K562 (cell line): ENCODE data around the gene DNAJC30. TPM values are rescaled to one million over a fixed set of nuclear protein-coding genes. Genes with fewer than 3 reads are reported as not detected.

Source experiments
- ARID2 ChIP-seq: fragments of 450-650 bp; IDR thresholded peaks from 2 replicates; pipeline ENCODE4 v1.6.1; 2017; ENCODE audit warnings: antibody characterized with exemption, mild to moderate bottlenecking
- CC2D1A ChIP-seq: fragments of 450-650 bp; IDR thresholded peaks from 2 replicates; pipeline ENCODE4 v1.6.1; 2017; ENCODE audit warnings: mild to moderate bottlenecking
- DPF2 ChIP-seq: fragments of 450-650 bp; IDR thresholded peaks from 2 replicates; pipeline ENCODE4 v1.6.1; 2016
- EZH2 ChIP-seq: IDR thresholded peaks from 2 replicates; pipeline ENCODE4 v1.6.1; 2012; ENCODE audit warnings: low read depth, mild to moderate bottlenecking, inconsistent platforms, low read length, borderline replicate concordance
- FOXM1 ChIP-seq, 2 experiments: fragments of 450-650 bp in 1 of 2; sonication (generic) in 1 of 2; formaldehyde crosslinking in 1 of 2; IDR thresholded peaks; 2 replicates each; pipeline versions ENCODE4 v1.6.1 to v1.9.0; 2017 to 2022; ENCODE audit warnings: low read depth in 2 of 2, mild to moderate bottlenecking in 2 of 2, missing genetic modification reagents in 1 of 2, moderate library complexity in 1 of 2
- HNRNPUL1 ChIP-seq: fragments of 200-400 bp; formaldehyde crosslinking; IDR thresholded peaks from 2 replicates; pipeline ENCODE4 v1.6.1; 2017; ENCODE audit warnings: low read length
- KHSRP ChIP-seq: fragments of 450-650 bp; IDR thresholded peaks from 2 replicates; pipeline ENCODE4 v1.6.1; 2017
- MAZ ChIP-seq, 2 experiments: fragments of 450-650 bp in 1 of 2; sonication (generic) in 1 of 2; formaldehyde crosslinking; IDR thresholded peaks in 1 of 2; conservative IDR thresholded peaks in 1 of 2; 2 replicates each; pipeline versions ENCODE4 v1.4.0 to v1.5.0; 2020; ENCODE audit warnings: mild to moderate bottlenecking in 1 of 2, missing genetic modification reagents in 1 of 2
- MED1 ChIP-seq: sonication (generic); formaldehyde crosslinking; IDR thresholded peaks from 2 replicates; pipeline ENCODE4 v1.8.1; 2023; ENCODE audit warnings: missing genetic modification reagents, borderline replicate concordance
- NCOR1 ChIP-seq: fragments of 450-650 bp; IDR thresholded peaks from 2 replicates; pipeline ENCODE4 v1.6.1; 2016; ENCODE audit warnings: mild to moderate bottlenecking, moderate library complexity
- NFRKB ChIP-seq: fragments of 450-650 bp; IDR thresholded peaks from 2 replicates; pipeline ENCODE4 v1.6.1; 2016; ENCODE audit warnings: low read depth
- POLR2AphosphoS5 ChIP-seq: IDR thresholded peaks from 2 replicates; pipeline ENCODE4 v1.6.1; 2011; ENCODE audit warnings: mild to moderate bottlenecking, low read depth, low read length, moderate library complexity; ENCODE audit not compliant: control insufficient read depth, insufficient read depth
- PPARD ChIP-seq: fragments of 250-450 bp; sonication (Bioruptor Pico); IDR thresholded peaks from 2 replicates; pipeline ENCODE4 v1.8.0; 2022; ENCODE audit warnings: inconsistent platforms, mild to moderate bottlenecking, moderate library complexity
- TAL1 ChIP-seq: fragments of 450-650 bp; IDR thresholded peaks from 2 replicates; pipeline ENCODE4 v1.6.1; 2016; ENCODE audit warnings: mild to moderate bottlenecking
- TCF7 ChIP-seq: sonication (generic); IDR thresholded peaks from 2 replicates; pipeline ENCODE4 v1.6.1; 2016; ENCODE audit warnings: antibody characterized with exemption, borderline replicate concordance
- TEAD1 ChIP-seq, 2 experiments: fragments of 450-650 bp in 1 of 2; sonication (generic) in 1 of 2; formaldehyde crosslinking; IDR thresholded peaks; 2 replicates each; pipeline versions ENCODE4 v1.4.0 to v1.8.0; 2020 to 2022; ENCODE audit warnings: mild to moderate bottlenecking in 2 of 2, missing genetic modification reagents in 1 of 2
- YBX1 ChIP-seq: fragments of 450-650 bp; IDR thresholded peaks from 2 replicates; pipeline ENCODE4 v1.7.1; 2016; ENCODE audit warnings: mild to moderate bottlenecking
- YY1 ChIP-seq, 3 experiments: IDR thresholded peaks; 2 replicates each; pipeline ENCODE4 v1.6.1; 2011; ENCODE audit warnings: low read length in 2 of 3, mild to moderate bottlenecking in 2 of 3, moderate library complexity in 2 of 3, borderline replicate concordance in 1 of 3, control low read depth in 1 of 3, low read depth in 1 of 3; ENCODE audit not compliant: insufficient read depth in 3 of 3, insufficient replicate concordance in 2 of 3, control insufficient read depth in 1 of 3, insufficient read length in 1 of 3; ENCODE audit errors: extremely low read depth in 1 of 3
- ZFP30 ChIP-seq: fragments of 250-450 bp; sonication (Bioruptor Pico); IDR thresholded peaks from 2 replicates; pipeline ENCODE4 v1.8.0; 2022; ENCODE audit warnings: moderate library complexity, mild to moderate bottlenecking, inconsistent platforms, borderline replicate concordance
- ZNF124 ChIP-seq: sonication (generic); formaldehyde crosslinking; IDR thresholded peaks from 2 replicates; pipeline ENCODE4 v1.8.1; 2022; ENCODE audit warnings: missing genetic modification reagents
- ZNF316 ChIP-seq: fragments of 450-650 bp; IDR thresholded peaks from 2 replicates; pipeline ENCODE4 v1.6.1; 2016
- polyA plus RNA-seq, 8 experiments: library from polyadenylated mRNA; depleted of rRNA in 4 of 8; stranded (reverse) in 5 of 8; unstranded in 3 of 8; fragments of >200 nt; fragmentation: Nextera tagmentation in 2 of 8; fragmentation: Illumina TruSeq in 1 of 8; extraction: Ambion mirVana in 2 of 8; extraction: Trizol in 1 of 8; gene quantifications; 2 replicates each; pipeline versions ENCODE4 v1.2.1 to v1.2.3, GENCODE V29; 2011 to 2014; ENCODE audit warnings: inconsistent platforms in 1 of 8, missing spikeins in 1 of 8
- total RNA-seq, 7 experiments: library from RNA; depleted of rRNA in 6 of 7; stranded (reverse); fragments of >200 nt in 6 of 7; fragmentation: Illumina TruSeq in 2 of 7; extraction: Trizol in 2 of 7; gene quantifications; 2 replicates each; pipeline versions ENCODE4 v1.2.1 to v1.2.3, GENCODE V29; 2011 to 2021; ENCODE audit warnings: low replicate concordance in 1 of 7
- TF ChIP-seq, protein P1 (sequence below): fragments of 250-450 bp; sonication (Bioruptor Pico); IDR thresholded peaks from 2 replicates; pipeline ENCODE4 v1.4.0; 2020; ENCODE audit warnings: mild to moderate bottlenecking
- TF ChIP-seq, protein P2 (sequence below): sonication (generic); formaldehyde crosslinking; IDR thresholded peaks from 2 replicates; pipeline ENCODE4 v1.8.0; 2022; ENCODE audit warnings: mild to moderate bottlenecking, low read depth, missing genetic modification reagents
- TF ChIP-seq, protein P3 (sequence below): fragments of 450-650 bp; IDR thresholded peaks from 2 replicates; pipeline ENCODE4 v1.6.1; 2016; ENCODE audit warnings: mild to moderate bottlenecking

DNAJC30 gene
- total and polyA plus RNA-seq, 9 of the 15 experiments (the other 6 are each of a cell fraction or from before 2014, with no cell fraction given) = 1.1 to 11.3 (median 4.6) TPM

DNA sequence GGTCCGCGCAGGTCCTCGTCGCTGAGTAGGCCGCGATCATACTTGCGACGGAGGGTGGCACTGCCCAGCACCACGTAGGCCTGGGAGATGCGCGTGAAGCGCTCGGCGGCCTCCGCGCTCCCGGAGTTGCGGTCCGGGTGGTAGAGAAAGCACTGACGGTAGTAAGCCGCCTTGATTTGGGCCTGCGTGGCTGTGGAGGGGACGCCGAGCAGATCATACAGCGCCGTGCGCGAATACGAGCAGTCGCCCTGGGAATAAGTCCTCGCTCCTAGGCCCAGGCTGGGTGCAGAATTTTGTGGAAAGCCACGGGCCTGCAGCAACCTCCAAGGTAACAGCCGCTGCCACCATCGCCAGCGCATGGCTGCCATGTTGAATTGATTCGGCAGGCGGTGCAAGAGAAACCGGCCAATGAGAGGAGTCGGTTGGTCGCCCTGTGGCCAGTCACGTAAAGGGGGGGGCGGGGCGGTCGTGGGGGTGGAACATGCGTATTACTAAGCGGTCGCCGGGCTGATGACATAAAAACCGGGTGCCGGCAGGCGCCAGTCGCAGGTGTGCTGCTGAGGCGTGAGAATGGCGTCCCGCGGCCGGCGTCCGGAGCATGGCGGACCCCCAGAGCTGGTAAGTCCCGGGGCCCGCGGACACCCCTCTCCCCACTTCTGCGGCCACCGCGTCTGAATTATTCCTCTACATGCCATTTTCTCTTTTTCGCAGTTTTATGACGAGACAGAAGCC is at the start of gene DNAJC30, which contains the start of gene BUD23 (continued):
- TF ChIP-seq EZH2 (no peak), NCOR1 (no peak), DPF2 (no peak), HNRNPUL1 (no peak), MAZ (CRISPR knock-in tag; conservative IDR thresholded peaks at IDR 0.05 in 1 of 2, IDR thresholded peaks at IDR 0.05 in 1 of 2) (peak; percentile 47 to 56; a peak in 1 of 4 replicates), ZNF316 (no peak), PPARD (CRISPR knock-in tag) (no peak), KHSRP (peak; percentile 79), FOXM1 (IDR thresholded peaks at IDR 0.05; ENCODE audit: low read depth) (0 out of 2 replicates have a peak, but pooled peaks have one; percentile 19), FOXM1 (CRISPR knock-in tag; IDR thresholded peaks at IDR 0.05; ENCODE audit: low read depth) (no peak), MED1 (CRISPR knock-in tag) (no peak), ZFP30 (CRISPR knock-in tag) (no peak), CC2D1A (no peak), ZNF124 (no peak), ARID2 (no peak), YBX1 (no peak), TEAD1 (CRISPR knock-in tag; IDR thresholded peaks at IDR 0.05) (0 out of 4 replicates have a peak, but pooled peaks have one; percentile 3 to 24), YY1 (IDR thresholded peaks at IDR 0.05; ENCODE audit: borderline replicate concordance in 1 of 3, control insufficient read depth in 1 of 3, extremely low read depth in 1 of 3, insufficient read depth in 3 of 3, insufficient read length in 1 of 3, insufficient replicate concordance in 2 of 3, low read depth in 1 of 3, low read length in 2 of 3) (peak; percentile 80 to 96 (median 95)), TAL1 (no peak), TCF7 (no peak; the same call in 1 of the 2 replicates), NFRKB (peak; percentile 92), POLR2AphosphoS5 (peak; percentile 87)
- TF ChIP-seq, protein P1, sequence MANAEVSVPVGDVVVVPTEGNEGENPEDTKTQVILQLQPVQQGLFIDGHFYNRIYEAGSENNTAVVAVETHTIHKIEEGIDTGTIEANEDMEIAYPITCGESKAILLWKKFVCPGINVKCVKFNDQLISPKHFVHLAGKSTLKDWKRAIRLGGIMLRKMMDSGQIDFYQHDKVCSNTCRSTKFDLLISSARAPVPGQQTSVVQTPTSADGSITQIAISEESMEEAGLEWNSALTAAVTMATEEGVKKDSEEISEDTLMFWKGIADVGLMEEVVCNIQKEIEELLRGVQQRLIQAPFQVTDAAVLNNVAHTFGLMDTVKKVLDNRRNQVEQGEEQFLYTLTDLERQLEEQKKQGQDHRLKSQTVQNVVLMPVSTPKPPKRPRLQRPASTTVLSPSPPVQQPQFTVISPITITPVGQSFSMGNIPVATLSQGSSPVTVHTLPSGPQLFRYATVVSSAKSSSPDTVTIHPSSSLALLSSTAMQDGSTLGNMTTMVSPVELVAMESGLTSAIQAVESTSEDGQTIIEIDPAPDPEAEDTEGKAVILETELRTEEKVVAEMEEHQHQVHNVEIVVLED (CRISPR knock-in tag) = peak; percentile 70
- TF ChIP-seq, protein P2, sequence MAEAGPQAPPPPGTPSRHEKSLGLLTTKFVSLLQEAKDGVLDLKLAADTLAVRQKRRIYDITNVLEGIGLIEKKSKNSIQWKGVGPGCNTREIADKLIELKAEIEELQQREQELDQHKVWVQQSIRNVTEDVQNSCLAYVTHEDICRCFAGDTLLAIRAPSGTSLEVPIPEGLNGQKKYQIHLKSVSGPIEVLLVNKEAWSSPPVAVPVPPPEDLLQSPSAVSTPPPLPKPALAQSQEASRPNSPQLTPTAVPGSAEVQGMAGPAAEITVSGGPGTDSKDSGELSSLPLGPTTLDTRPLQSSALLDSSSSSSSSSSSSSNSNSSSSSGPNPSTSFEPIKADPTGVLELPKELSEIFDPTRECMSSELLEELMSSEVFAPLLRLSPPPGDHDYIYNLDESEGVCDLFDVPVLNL (CRISPR knock-in tag) = no peak
- TF ChIP-seq, protein P3, sequence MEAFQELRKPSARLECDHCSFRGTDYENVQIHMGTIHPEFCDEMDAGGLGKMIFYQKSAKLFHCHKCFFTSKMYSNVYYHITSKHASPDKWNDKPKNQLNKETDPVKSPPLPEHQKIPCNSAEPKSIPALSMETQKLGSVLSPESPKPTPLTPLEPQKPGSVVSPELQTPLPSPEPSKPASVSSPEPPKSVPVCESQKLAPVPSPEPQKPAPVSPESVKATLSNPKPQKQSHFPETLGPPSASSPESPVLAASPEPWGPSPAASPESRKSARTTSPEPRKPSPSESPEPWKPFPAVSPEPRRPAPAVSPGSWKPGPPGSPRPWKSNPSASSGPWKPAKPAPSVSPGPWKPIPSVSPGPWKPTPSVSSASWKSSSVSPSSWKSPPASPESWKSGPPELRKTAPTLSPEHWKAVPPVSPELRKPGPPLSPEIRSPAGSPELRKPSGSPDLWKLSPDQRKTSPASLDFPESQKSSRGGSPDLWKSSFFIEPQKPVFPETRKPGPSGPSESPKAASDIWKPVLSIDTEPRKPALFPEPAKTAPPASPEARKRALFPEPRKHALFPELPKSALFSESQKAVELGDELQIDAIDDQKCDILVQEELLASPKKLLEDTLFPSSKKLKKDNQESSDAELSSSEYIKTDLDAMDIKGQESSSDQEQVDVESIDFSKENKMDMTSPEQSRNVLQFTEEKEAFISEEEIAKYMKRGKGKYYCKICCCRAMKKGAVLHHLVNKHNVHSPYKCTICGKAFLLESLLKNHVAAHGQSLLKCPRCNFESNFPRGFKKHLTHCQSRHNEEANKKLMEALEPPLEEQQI = no peak; the same call in 1 of the 2 replicates
